ENCODE measurements around the gene ZNF268. TPM values are rescaled to one million over a fixed set of nuclear protein-coding genes. Genes with fewer than 3 reads are reported as not detected.

The ZNF268 gene
- total RNA-seq, 4 donors from 2014 or later = 13.9 to 31.9 (median 18.6) TPM

- 84 to 93% methylated on average over 3 of the region's 3 CpGs for WGBS, 2 donors
- H3K36me3 ChIP-seq = peaks cover 0 to 13% (median 0%) of the 10 kb centered on the region in 3 donors
- H3K9me3 ChIP-seq = peaks cover 4 to 99% (median 34%) of the 10 kb centered on the region in 4 donors
- H3K27ac ChIP-seq = no peak overlapping the region
- H3K4me3 ChIP-seq = no peak overlapping the region
- H3K4me1 ChIP-seq = no peaks in the 10 kb centered on the region
- no peaks in the 10 kb centered on the region for H3K27me3 ChIP-seq
- DNase-seq (ENCODE audit: low spot score in 2 of 2) = no peak
- TF ChIP-seq CTCF (IDR thresholded peaks at IDR 0.05) (no peak), EP300 (IDR thresholded peaks at IDR 0.05) (no peak), POLR2A (IDR thresholded peaks at IDR 0.05) (no peak)
Observed at GRCh38 chr12:133215724-133216123, 34.4 kb downstream of the ZNF268 start.

GRCh38 chr12:133217219-133217618 is 35.9 kb downstream of the ZNF268 start:
- no peak overlapping the region for H3K27ac ChIP-seq
- TF ChIP-seq POLR2A (IDR thresholded peaks at IDR 0.05) (no peak), EP300 (IDR thresholded peaks at IDR 0.05) (no peak), CTCF (IDR thresholded peaks at IDR 0.05) (no peak)
- H3K27me3 ChIP-seq = no peaks in the 10 kb centered on the region
- peaks cover 0 to 13% (median 0%) of the 10 kb centered on the region in 3 donors for H3K36me3 ChIP-seq
- H3K4me1 ChIP-seq = no peaks in the 10 kb centered on the region
- WGBS, 2 donors = 69 to 70% methylated on average over 3 of the region's 3 CpGs
- H3K4me3 ChIP-seq = no peak overlapping the region
- DNase-seq (ENCODE audit: low spot score in 2 of 2) = no peak
- peaks cover 0 to 99% (median 25%) of the 10 kb centered on the region in 4 donors for H3K9me3 ChIP-seq

DNA sequence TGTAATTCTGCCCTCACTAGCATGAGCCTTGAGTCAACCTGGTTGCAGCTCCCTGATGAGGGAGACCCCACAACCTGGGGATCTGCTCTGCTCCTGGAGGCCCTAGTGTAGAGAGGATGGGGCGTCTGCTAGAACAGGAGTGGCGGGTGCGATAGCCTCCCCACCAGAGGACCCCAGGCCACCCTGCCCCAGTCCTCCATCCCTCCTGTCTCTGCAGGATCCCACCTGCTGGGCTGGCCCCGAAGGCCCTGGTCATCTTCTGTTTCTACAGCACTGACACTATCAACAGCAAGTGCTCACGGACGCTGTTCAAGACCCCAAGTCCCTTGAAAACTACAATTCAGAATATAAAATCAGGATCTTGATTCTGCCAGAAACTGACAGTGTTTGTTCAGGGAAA is 39.2 kb downstream of the ZNF268 start:
- TF ChIP-seq POLR2A (IDR thresholded peaks at IDR 0.05) = no peak
- no peak for TF ChIP-seq EP300 (IDR thresholded peaks at IDR 0.05)
- no peak for TF ChIP-seq CTCF (IDR thresholded peaks at IDR 0.05)
- H3K4me3 ChIP-seq = no peak overlapping the region
- no peaks in the 10 kb centered on the region for H3K4me1 ChIP-seq
- no peak for DNase-seq (ENCODE audit: low spot score in 2 of 2)
- peaks cover 0 to 98% (median 8%) of the 10 kb centered on the region in 4 donors for H3K9me3 ChIP-seq
- H3K36me3 ChIP-seq = no peaks in the 10 kb centered on the region
- 87 to 88% methylated on average over 6 of the region's 6 CpGs for WGBS, 2 donors
- H3K27me3 ChIP-seq = no peaks in the 10 kb centered on the region
- H3K27ac ChIP-seq = no peak overlapping the region

- H3K9me3 ChIP-seq = peaks cover 0 to 98% (median 8%) of the 10 kb centered on the region in 4 donors
- H3K4me1 ChIP-seq = no peaks in the 10 kb centered on the region
- H3K27ac ChIP-seq = no peak overlapping the region
- DNase-seq (ENCODE audit: low spot score in 2 of 2) = no peak
- H3K4me3 ChIP-seq = no peak overlapping the region
- no peaks in the 10 kb centered on the region for H3K27me3 ChIP-seq
- no peaks in the 10 kb centered on the region for H3K36me3 ChIP-seq
- TF ChIP-seq CTCF (IDR thresholded peaks at IDR 0.05) = no peak
- TF ChIP-seq POLR2A (IDR thresholded peaks at IDR 0.05) = no peak
- no peak for TF ChIP-seq EP300 (IDR thresholded peaks at IDR 0.05)
- 77 to 83% methylated on average over 16 of the region's 16 CpGs for WGBS, 2 donors
Observed at GRCh38 chr12:133221241-133221640, 39.9 kb downstream of the ZNF268 start.

DNA sequence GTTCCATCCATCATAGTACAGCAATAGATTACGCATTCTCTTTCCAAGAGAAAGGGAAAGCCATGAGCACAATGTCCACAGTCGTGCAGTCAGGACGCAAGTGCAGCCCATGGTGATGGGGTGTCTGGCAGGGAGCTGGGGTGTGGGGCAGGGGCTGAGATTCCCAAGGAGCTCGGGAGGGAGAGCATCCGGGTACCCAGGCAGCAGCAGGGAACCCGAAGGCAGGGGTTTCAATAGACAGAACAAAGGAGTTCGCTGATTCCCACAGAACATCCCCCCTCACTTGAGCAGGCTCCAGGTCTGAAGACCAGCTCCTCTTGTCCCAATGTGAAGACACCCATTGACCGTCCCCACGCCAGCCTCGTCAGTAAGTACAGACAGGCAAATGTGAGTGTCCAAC is 40.9 kb downstream of the ZNF268 start:
- peaks cover 0 to 98% (median 6%) of the 10 kb centered on the region in 4 donors for H3K9me3 ChIP-seq
- TF ChIP-seq POLR2A (IDR thresholded peaks at IDR 0.05) (no peak), EP300 (IDR thresholded peaks at IDR 0.05) (no peak), CTCF (IDR thresholded peaks at IDR 0.05) (no peak)
- WGBS, 2 donors = 82 to 85% methylated on average over 10 of the region's 10 CpGs
- DNase-seq (ENCODE audit: low spot score in 2 of 2) = no peak
- H3K4me1 ChIP-seq = no peaks in the 10 kb centered on the region
- H3K4me3 ChIP-seq = no peak overlapping the region
- no peaks in the 10 kb centered on the region for H3K27me3 ChIP-seq
- no peaks in the 10 kb centered on the region for H3K36me3 ChIP-seq
- no peak overlapping the region for H3K27ac ChIP-seq
